ENCODE measurements around the gene MED12L. TPM values are rescaled to one million over a fixed set of nuclear protein-coding genes. Genes with fewer than 3 reads are reported as not detected.

The MED12L gene
- total and polyA plus RNA-seq, 10 of the 15 experiments (the other 5 are each of a cell fraction or from before 2014, with no cell fraction given), result 0.01 to 0.06 (median 0.03) TPM; not detected in 2

DNA sequence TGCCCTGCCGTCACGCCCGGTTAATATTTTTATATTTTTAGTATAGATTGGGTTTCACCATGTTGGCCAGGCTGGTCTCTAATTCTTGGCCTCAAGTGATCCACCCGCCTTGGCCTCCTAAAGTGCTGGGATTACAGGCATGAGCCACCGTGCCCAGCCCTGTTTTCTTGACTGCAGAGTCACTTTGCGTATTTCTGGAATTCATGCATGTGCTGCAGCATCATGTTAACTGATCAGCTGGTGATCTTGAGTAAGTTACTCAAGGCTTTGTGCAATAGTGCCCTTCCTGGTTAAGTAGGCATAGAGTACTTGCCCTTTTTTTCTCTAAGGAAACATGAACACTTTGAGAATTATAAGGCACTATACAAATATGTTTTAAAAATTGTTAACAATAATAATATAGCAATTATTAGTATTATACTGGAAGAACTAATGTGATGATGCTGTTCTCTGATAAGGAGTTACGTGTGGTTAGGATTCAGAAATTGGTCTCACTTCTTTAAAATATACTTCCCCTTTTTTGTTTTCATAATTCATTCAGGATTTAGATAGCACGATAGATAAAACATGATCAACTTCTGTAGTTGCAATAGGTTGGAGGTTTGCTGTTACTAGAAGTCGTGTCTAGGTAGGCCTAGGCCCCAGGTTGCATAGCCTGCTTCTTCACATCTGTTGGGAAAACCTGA is 83.9 kb downstream of the MED12L start (continued):
- TF ChIP-seq E2F8 (IDR thresholded peaks at IDR 0.05; ENCODE audit: low read depth, partially characterized antibody), result no peak
- TF ChIP-seq ZNF24 (IDR thresholded peaks at IDR 0.05), result no peak
- no peak for TF ChIP-seq USF1 (IDR thresholded peaks at IDR 0.05; ENCODE audit: borderline replicate concordance, extremely low read length, insufficient read depth, low read depth, low read length)
- TF ChIP-seq JUNB (IDR thresholded peaks at IDR 0.05), result no peak
- no peak for TF ChIP-seq MEF2B (IDR thresholded peaks at IDR 0.05; ENCODE audit: partially characterized antibody, poor library complexity, severe bottlenecking)
- TF ChIP-seq BRCA1 (IDR thresholded peaks at IDR 0.05; ENCODE audit: low read depth, low read length), result no peak
- no peak for TF ChIP-seq IKZF1 (conservative IDR thresholded peaks at IDR 0.05)
- TF ChIP-seq BACH1 (IDR thresholded peaks at IDR 0.05; ENCODE audit: borderline replicate concordance), result no peak
- peak; percentile 51; the same call in 1 of the 2 replicates for TF ChIP-seq MTA2 (IDR thresholded peaks at IDR 0.05; ENCODE audit: low read depth)
- peak; percentile 79 for TF ChIP-seq SPI1 (IDR thresholded peaks at IDR 0.05; ENCODE audit: borderline replicate concordance, insufficient read depth, low read depth, low read length)

Measured in GM12878 (cell line).